HG02642 (cell line): ENCODE measurements around the gene DENND11.

Experiments
- ATAC-seq: cut with Tn5 transposase; IDR thresholded peaks from one replicate; pipeline ENCODE4 v1.9.1; 2021; ENCODE audit warnings: mild to moderate bottlenecking; ENCODE audit not compliant: unreplicated experiment, poor library complexity

Gene DENND11, protein sequence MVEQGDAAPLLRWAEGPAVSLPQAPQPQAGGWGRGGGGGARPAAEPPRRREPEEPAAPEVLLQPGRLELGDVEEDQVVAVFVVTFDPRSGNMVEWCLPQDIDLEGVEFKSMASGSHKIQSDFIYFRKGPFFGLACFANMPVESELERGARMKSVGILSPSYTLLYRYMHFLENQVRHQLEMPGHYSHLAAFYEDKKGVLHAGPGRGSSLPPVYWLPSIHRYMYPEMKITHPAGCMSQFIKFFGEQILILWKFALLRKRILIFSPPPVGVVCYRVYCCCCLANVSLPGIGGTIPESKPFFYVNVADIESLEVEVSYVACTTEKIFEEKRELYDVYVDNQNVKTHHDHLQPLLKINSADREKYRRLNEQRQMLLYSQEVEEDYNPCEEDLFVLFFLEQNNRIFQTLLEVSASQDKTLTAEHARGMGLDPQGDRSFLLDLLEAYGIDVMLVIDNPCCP

GRCh38 chr7:141702047-141702567 lies at the start of gene DENND11:
Gene DENND11 (minus strand): TSS chr7:141702166. CDS start chr7:141702153, 13 bp downstream.
- ATAC-seq: peak; percentile 81

DNA sequence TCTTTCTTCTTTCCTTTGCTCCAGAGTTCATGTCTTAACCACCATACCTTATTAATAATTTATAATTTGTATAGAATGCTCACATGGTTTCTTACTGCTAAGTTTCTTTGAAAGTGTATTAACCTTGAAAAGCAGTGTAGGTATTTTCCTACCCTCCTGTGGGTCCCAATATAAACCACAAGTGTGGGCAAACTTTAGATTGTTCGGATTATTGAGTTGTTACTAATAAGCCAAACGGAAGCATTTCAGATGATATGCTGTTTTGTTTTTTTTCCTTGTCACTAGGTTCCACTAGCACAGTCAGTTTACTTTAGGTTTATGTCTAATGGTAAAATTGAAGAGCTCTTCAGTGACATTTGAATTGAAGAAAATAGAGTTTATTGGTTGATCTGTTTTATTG lies 46.4 kb upstream of the DENND11 start:
- no peak for ATAC-seq

- ATAC-seq: no peak
Observed at GRCh38 chr7:141744131-141744530, 42.2 kb upstream of the DENND11 start.

DNA sequence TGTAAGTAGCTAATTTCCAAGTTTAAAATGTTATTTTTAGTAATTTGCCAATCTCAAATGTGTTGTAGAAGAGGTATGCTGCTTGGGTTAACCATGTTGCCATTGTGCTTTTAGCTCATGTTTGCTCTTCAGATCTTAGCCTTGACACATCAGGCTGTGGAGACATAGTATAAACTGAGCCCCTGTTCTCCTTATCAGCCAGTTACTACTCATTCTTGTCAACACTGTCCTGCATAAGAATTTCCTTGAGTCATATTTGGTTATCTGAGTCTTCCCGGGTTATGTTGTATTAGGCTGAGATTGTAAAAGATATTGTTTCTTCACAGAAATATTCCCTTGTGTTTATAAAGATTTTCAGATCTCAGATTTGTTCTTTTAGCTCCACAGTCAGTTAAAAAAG lies 40.3 kb upstream of the DENND11 start:
- ATAC-seq: no peak

DNA sequence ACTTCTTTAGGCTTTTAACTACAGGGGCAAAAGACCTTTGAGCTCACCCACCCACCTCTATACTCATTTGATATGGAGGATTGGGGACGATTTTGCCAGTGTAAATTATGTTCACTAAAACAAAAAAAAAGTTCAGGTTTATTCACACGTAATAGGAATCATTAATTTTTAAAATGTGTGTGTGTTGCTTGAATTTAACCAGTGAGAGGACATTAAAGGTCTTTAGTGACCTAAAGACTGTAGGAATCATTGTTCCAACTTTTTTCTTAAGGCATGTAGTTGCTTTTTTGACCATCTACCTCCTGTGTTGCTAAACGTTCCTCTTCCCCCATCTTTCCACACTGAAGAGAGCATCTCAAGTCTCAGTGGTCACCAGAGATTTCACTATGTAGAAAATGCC lies 37.3 kb upstream of the DENND11 start:
- no peak for ATAC-seq

- ATAC-seq: no peak
Observed at GRCh38 chr7:141738592-141739013, 36.6 kb upstream of the DENND11 start.

GRCh38 chr7:141737836-141738591 lies 36.0 kb upstream of the DENND11 start, which contains the start of gene SSBP1:
Gene SSBP1 (plus strand): TSS chr7:141738358. CDS start chr7:141739167, 809 bp downstream.
- peak; percentile 94 for ATAC-seq

DNA sequence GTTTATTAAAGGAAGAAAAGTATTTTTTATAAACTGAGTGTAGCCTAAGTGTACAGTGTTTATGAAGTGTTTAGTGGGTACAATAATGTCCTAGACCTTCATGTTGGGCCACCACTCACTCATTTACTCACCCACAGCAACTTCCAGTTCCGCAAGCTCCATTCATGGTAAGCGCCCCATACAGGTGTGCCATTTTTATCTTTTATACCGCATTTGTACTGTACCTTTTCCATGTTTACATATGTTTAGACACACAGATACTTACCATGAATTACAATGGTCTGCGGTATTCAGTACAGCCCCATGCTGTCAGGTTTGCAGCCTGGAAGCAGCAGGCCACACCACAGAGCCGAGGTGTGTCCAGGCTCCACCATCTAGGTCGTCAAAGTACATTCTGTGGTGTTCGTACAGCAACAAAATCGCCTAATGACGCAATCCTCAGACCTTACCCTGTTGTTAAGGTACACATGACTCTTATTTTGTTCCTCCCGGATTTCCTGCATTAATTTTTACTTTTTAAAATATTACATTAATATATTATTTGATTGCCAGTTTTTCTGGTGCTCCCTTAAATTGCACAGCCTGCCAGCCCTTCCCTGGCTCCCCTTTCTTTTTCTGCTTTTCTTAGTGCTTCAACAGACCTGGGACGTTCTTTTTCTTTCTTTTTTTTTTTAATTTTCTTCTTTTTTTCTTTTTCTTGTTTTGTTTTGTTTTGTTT lies 35.3 kb upstream of the DENND11 start:
- ATAC-seq: no peak

DNA sequence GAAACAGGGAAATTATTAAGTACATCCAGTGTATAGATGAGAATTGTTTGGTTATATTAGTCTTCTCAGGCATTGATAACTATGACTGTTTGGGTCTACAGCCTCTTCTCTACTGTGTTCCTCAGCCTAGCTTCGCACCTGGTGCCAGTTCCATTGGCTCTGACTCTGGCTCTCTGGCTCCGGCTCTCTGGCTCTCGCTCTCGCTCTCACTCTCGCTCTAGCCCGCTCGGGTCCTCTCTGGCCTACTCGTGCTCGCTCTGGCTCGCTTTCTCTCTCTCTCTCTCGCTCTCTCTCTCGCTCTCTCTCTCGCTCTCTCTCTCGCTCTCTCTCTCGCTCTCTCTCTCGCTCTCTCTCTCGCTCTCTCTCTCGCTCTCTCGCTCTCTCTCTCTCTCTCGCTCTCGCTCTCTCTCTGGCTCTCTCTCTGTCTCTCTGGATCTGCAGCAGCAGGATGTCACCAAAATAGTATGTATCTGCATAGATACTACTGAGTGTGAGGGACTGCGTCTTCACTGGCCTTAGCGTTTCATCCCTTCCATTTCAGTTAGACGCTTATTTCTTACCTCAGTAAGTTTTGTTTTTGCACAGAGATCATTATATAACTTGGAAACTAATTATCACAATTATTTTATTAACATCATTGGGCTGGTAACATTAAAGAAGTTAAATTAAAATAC lies 29.6 kb upstream of the DENND11 start:
- ATAC-seq: no peak

- no peak for ATAC-seq
Observed at GRCh38 chr7:141729020-141729419, 27.1 kb upstream of the DENND11 start.

DNA sequence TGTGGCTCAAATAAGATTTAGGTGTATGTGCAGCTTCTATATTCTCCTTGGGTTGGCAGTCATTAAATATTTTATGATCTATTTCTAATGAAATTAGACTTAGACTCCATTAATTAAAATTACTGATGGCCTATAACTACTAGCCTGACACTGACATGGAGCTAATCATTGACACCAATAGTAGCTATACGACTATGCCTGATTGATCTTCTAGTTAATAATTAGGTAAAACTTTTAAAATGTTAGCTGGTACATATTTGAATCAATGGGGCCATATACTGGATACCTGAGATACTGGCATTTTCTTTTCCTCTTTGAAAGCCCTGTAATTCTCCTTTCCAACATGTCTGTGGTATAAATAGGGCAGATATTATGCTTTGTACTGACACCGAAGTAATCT lies 20.6 kb upstream of the DENND11 start:
- ATAC-seq: no peak

DNA sequence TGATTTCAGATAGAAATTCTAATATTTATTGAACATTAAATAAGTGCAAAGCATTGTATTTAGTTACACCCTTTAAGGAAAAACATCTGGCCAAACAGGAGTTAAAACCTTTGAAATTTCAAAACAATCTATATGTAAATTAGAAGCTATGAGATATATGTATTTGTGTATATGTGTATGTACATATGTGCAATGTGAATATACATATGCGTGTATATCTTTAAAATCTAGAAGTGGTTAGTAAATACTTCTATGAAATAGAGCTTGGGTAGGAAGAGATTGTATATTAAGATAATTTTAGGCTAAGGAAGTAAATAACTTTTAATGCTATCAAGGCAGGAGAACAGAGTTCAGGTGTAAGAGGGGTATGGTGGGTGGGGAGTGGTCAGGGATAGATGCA lies 15.5 kb upstream of the DENND11 start:
- no peak for ATAC-seq

- no peak for ATAC-seq
Observed at GRCh38 chr7:141715794-141716689, 14.1 kb upstream of the DENND11 start.

DNA sequence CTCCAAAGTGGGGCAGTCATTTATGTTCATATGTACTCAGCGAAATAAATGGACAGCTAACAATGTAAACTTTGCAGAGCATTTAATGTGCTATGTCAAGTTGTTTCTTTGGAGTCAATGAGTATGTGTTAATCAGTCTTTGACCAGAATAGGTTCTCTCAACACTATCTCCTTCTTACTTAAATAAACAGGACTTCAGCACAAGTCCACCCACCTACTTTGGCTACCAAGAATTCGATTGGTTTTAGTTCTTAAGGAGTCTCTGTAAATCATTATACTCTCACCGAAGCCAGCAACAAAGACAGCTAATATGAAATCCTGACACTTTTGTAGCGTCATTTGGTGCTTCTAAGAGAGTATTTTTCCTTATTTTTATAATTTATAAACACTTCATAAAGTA lies 13.1 kb upstream of the DENND11 start:
- no peak for ATAC-seq

DNA sequence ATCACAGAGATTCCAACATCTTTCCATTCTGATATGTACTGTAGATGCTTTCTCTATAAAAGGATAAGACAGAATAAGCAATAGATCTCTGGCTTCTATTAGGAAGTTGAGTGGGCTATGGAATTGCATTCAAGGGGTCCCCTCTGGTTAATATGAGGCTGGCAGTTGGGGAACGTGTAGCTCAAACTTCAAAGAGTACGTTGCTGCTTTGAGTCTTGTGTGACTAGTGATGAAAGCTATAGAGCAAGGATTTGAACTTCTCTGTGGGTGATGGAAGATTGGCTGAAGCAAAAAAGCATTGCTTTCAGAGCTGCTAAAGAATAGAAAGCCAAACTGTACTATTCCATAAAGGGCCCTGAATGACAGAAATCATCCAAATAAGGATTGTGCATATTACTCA lies 12.6 kb upstream of the DENND11 start:
- ATAC-seq: no peak

DNA sequence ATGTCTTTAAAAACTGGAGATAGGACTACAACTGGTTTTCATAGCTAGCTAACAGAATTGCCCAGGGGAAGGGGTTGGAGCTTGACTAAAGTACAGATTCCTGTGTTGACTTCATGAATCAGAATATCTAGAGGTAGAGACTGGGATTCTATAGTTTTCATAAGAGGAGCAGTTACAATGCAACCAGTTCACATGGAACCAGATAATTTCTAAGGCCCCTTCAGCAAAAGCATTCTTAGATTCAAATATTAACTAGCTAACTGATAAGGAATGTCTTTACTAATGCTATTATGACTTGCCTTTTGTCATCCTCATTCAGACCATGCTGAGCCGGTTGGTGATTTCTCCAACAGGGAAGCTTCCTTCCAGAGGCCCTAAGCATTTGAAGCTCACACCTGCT lies 11.9 kb upstream of the DENND11 start:
- no peak for ATAC-seq

- ATAC-seq: no peak
Observed at GRCh38 chr7:141712603-141713255, 10.8 kb upstream of the DENND11 start.

GRCh38 chr7:141710301-141710700 lies 8.3 kb upstream of the DENND11 start:
- ATAC-seq: no peak
